ENCODE data around the gene TCF7L1. TPM values are rescaled to one million over a fixed set of nuclear protein-coding genes. Genes with fewer than 3 reads are reported as not detected.
A peak's percentile ranks its signal among the peaks of the same experiment; 100 is the strongest.

TCF7L1 gene
- total and polyA plus RNA-seq, 12 donors: 4.5 to 10.9 (median 6.3) TPM

DNA sequence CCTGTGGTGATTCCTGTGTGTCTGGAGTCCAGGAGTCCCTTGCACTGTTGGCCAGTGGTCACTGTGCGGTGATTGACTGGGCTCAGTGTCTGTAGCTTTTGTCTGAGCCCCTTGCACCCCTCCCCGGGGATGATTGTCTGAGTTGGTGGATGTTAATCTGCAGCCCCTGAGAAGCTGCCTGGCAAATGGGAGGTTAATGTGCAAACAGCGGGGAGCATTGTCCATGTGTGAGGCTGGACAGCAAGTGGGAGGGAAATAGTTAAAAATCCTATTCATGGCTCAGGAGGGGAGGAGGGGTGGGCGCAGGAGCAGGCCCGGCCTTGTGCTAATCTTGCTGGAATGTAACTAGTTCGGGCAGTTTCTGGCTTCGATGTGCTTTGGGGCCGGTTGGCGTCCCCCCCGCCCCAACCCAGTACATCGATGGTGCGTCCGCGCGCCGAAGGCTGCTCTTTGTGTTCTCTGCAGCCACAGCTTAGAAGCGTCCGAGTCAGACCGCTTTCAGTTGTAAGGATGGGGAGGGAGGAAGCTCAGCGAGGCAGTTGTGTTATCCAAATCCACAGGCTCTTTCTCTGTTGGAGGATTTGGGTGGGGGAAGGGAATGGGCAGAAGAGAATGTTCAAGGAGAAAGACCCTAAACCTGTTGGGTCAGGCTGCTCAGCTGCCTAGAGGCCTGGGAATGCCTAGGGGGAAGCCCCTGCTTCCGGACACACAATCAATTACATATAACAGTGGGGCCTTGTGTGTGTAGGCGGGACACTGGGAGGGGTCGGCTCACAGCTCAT, 122.8 kb downstream of the TCF7L1 start:
- no peaks in the 10 kb centered on the region for H3K27me3 ChIP-seq
- H3K9me3 ChIP-seq: no peaks in the 10 kb centered on the region
- H3K27ac ChIP-seq: peak overlapping the region; percentile 14 to 91 (median 82)
- no peak for DNase-seq
- intact Hi-C loops (cut with DNase I): no loop called here
- no peaks in the 10 kb centered on the region for H3K36me3 ChIP-seq
- peak in 5 of 8 donors; percentile 44 to 52 (median 48) for ATAC-seq
- peaks cover 39 to 90% (median 71%) of the 10 kb centered on the region in 9 donors for H3K4me1 ChIP-seq
- TF ChIP-seq, protein P1, sequence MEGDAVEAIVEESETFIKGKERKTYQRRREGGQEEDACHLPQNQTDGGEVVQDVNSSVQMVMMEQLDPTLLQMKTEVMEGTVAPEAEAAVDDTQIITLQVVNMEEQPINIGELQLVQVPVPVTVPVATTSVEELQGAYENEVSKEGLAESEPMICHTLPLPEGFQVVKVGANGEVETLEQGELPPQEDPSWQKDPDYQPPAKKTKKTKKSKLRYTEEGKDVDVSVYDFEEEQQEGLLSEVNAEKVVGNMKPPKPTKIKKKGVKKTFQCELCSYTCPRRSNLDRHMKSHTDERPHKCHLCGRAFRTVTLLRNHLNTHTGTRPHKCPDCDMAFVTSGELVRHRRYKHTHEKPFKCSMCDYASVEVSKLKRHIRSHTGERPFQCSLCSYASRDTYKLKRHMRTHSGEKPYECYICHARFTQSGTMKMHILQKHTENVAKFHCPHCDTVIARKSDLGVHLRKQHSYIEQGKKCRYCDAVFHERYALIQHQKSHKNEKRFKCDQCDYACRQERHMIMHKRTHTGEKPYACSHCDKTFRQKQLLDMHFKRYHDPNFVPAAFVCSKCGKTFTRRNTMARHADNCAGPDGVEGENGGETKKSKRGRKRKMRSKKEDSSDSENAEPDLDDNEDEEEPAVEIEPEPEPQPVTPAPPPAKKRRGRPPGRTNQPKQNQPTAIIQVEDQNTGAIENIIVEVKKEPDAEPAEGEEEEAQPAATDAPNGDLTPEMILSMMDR (IDR thresholded peaks at IDR 0.05): no peak
- 26 to 28% methylated on average over 23 of the region's 23 CpGs for WGBS, 2 donors
- peak overlapping the region in 5 of 10 donors; percentile 10 to 28 (median 23) for H3K4me3 ChIP-seq

DNA sequence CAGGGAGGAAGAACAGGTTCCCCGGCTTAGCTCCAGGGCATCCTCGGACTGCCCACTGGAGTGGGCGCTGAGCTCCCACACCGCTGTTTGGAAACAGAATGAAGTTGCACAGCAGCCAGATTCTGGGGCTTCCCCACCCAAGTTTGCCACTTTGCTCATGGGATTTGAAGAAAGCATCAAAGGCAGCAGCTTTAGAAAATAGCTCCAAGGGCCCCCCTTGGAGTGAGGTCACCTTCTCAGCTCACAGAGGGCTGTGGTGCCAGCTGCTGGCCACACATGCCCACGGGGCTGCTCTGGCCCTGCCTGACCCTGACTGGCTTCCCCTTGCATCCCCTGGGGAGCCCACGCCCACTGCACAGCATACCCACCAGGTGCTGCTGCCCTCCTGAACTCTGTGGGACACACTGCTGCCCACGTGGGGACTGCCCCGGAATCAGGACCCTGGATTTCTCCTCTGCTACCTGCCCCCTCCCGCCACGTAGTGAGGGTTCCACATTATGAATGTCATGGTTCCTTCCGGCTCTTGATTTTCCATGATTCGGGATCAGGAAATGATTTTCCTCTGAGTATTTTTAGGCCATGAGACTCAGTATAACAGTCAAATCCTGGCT, 124.3 kb downstream of the TCF7L1 start:
- Histone ChIP-seq H3K36me3 (peaks cover 0 to 6% (median 0%) of the 10 kb centered on the region in 9 donors), H3K4me3 (peak overlapping the region in 1 of 10 donors; percentile 19), H3K4me1 (peaks cover 39 to 81% (median 68%) of the 10 kb centered on the region in 9 donors), H3K27ac (peak overlapping the region in 9 of 10 donors; percentile 79 to 91 (median 86)), H3K9me3 (no peaks in the 10 kb centered on the region), H3K27me3 (no peaks in the 10 kb centered on the region)
- DNase-seq (peak in 1 of 2 donors; percentile 71), ATAC-seq (peak; percentile 39 to 75 (median 70))
- intact Hi-C loops (cut with DNase I): no loop called here
- TF ChIP-seq, protein P1 (IDR thresholded peaks at IDR 0.05): peak in 1 of 9 donors; percentile 17
- WGBS, 2 donors: 45 to 53% methylated on average over 12 of the region's 12 CpGs

DNA sequence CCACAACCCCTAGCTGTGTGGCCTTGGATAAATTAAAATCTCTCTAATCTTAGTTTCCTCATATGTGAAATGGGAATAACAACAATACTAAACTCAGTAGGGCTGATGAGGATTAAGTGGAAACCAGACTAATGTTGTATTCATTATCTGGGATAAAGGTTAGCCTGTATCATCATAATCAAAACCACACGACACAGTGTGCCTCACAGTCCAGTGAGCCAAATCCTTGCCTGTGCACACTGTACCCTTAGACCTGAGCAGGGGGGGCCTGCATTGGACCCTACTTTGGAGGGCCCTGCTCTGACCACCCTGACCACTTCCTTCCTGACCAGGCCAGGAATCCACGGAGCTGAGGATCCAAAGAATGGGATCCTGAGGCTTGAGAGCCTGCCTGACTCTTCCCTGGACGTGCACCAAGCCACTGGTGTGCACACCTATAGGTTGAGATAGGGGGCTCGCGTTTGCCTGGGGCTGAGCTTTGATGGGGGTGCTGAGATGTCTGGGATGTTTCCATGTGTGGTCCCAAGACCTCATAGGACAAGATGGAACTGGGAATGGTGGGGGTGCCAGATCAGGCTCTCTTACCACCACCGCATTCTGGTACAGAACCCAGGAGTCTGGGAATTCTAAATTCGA, 124.9 kb downstream of the TCF7L1 start:
- no peak overlapping the region for H3K4me3 ChIP-seq
- intact Hi-C loops (cut with DNase I): no loop called here
- no peak for DNase-seq
- 55 to 67% methylated on average over 7 of the region's 7 CpGs for WGBS, 2 donors
- H3K27me3 ChIP-seq: no peaks in the 10 kb centered on the region
- H3K9me3 ChIP-seq: no peaks in the 10 kb centered on the region
- peaks cover 0 to 6% (median 0%) of the 10 kb centered on the region in 9 donors for H3K36me3 ChIP-seq
- H3K27ac ChIP-seq: peak overlapping the region; percentile 68 to 91 (median 86)
- ATAC-seq: peak in 5 of 8 donors; percentile 4 to 20 (median 9)
- H3K4me1 ChIP-seq: peaks cover 39 to 76% (median 68%) of the 10 kb centered on the region in 9 donors
- TF ChIP-seq, protein P1 (IDR thresholded peaks at IDR 0.05): no peak

DNA sequence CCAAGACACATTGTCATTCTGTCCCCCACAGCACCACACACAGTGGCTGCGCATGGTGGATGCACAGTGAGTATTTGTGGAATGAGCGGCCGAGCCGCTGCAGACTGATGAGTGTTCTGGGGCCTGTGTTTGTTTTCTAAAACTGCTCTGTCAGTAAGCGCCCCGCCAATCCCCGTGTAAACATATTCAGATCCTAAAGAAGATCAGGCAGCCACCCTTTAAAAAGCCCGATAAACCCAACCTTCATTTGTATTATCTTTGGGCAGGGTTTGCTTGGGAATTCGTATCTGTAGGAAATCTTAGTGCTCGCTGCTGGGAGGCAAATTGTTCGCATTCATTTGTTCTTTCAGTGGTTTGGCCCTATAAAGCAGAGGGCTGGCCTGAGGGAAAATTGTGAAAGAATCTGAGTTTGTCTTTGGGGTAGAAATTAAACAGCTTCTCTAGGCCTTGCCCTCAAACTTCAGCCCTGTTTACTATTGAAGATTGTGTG, 126.0 kb downstream of the TCF7L1 start:
- Histone ChIP-seq H3K4me3 (no peak overlapping the region), H3K27ac (peak overlapping the region; percentile 2 to 91 (median 86)), H3K9me3 (no peaks in the 10 kb centered on the region), H3K36me3 (peaks cover 0 to 6% (median 0%) of the 10 kb centered on the region in 9 donors), H3K4me1 (peaks cover 39 to 80% (median 69%) of the 10 kb centered on the region in 9 donors), H3K27me3 (no peaks in the 10 kb centered on the region)
- DNase-seq (no peak), ATAC-seq (peak in 1 of 8 donors; percentile 11)
- 61 to 66% methylated on average over 11 of the region's 11 CpGs for WGBS, 2 donors
- intact Hi-C loops (cut with DNase I): no loop called here
- TF ChIP-seq, protein P1 (IDR thresholded peaks at IDR 0.05): no peak
